ENCODE data around the gene USP13.
"Not testable (repeated sequence)": the region's sequence is repeated elsewhere in the genome, so short reads cannot be mapped to it uniquely, and the experiment has no call there.

The USP13 gene

DNA sequence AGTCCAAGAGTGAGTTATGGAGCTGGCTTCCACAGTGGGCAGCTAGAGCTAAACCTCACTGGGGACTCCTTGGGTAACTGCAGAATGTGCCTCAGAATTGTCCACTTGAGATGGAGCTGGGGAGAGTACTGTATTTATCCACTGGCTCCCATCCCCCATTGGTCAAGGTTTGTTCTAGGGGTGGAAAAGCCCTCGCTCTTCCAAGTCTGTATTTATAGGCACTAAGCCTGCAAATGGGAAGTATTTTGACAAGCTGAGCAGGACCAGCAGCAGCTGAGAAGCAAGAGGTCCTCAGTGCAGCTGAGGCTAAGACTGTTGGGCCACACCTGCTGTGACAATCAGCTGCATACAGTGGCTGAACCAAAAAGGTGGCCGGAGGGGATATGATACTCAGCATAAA is 5.8 kb downstream of the USP13 start:
- no peak for DNase-seq

DNA sequence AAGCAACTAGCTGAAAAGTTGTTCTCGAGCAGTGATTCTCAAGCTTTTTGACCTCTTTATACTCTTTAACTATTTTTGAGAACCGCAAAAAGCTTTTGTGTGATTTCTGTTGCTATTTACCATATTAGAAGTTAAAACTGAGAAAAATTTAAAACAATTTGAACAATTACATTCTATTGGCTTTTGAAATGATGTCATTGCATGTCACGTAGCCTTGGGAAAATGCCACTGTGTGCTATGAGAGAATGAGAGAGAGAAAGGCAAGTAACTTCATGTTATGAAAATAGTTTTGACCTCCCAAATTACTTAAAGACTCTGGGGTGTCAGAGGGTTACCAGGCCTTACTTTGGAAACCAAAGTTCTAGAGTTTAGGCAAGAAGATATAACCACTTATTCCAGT is 8.0 kb downstream of the USP13 start:
- DNase-seq, result no peak

DNA sequence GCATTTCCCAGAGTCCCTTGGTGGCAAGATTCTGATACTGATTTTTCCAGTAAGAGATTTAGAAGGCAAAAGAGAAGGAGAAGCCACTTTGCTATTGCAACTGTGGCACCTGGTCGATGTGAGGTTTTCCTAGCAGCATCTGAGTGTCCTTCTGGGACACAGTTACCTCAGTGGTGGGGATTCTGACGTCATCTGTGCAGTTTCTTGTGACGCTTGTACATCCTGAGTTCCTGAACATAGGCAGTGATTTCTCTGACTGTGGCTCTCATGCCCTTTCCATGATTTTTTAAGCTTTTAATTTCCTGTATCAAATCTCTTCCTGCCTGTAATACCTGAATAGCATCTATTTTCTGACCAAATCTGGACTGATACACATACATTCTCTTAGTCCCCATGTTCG is 8.9 kb downstream of the USP13 start:
- DNase-seq, result no peak

DNA sequence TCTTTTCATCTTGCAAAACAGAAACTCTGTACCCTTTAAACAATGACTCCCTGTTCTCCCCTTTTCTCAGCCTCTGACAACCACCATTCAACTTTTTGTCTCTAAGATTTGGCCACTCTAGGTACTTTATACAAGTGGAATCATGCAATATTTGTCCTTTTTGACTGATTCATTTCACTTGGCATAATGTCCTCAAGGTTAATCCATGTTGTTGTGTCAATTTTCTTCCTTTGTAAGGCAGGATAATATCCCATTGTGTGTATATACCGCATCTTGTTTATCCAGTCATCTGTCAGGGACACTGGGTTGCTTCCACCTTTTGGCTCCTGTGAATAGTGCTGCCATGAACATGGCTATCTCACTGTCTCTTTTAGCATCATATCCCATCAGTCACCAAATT is 10.3 kb downstream of the USP13 start:
- no peak for DNase-seq

DNA sequence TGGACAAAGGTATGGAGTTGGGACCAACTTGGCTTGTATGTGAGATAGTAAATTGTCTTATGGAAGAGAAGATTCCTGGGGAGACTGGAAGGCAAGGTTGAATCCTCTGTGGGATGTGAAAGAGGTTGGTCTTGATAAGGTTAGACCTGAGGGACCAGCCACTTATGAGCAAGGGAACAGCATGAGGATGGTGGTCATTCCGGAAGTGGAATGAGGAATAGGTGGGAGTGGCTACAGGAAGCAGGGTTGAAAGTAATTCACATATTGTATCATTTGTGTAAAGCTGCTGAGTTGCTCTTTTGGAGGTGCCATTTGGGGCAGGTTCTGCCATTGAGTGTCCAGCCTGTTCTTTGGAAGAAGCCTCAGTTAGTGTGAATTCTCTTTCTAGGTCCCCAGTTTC is 13.2 kb downstream of the USP13 start:
- DNase-seq, result no peak

DNA sequence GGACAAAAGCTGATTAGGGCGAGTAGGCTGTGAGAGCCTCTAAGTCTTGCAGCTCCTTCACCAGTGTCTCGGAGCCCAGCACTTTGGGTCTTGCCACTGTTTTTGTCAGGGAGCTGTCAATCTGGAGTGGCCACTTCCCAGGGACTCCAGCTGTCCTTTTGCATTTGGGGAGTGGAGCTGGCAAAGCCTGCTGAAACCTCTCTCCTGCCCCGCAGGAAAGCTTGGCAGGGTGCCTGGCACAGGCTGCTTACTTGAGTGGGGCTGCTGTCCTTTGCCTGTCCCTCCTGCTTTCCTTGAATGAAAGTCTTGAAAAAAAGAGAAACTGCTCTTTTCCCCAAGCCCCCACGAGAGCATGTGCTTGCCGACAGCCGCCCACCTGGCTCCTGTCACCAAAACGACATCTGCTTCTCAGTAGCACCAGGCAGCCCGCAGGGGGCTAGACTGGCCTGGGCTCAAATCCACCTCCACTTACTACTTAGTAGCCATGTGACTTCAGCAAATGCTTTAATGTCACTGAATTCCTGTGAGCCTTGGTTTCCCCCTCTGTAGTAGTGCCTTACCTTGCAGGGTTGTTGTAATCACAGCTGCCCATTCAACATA is 13.7 kb downstream of the USP13 start:
- no peak for DNase-seq

DNA sequence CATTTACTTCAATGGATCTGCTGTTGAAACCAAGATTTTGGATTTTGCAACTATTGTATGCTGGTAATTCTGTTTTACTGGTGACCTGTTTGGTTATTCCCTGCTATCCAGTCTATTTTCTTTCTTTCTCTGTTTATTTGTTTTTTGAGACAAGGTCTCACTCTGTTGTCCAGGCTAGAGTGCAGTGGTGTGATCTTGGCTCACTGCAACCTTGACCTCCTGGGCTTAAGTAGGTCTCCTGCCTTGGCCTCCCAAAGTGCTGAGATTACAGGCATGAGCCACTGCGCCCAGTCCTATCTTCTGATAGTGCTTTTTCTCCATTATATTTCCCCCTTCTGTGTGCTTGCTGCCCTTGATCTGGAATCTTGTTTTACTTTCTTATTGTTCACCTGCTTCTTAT is 15.6 kb downstream of the USP13 start:
- DNase-seq, result no peak

DNA sequence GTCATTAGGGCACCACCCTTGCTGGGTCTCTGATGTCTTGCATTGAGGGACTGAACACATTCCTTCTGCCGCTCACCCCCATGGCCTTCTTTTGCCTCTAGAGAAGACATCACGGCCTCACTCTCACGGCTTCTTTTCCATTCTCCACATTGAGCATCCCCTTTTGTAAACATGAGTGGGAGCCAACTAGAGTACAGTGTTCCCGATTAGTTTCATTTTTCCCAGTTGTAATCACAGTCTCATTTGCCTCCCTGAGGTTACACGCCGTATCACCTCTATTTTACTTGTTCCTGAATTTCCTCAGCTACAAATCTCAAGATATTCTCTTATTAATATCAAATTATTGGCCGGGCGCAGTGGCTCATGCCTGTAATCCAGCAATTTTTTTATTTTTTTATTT is 17.5 kb downstream of the USP13 start:
- DNase-seq, result no peak

DNA sequence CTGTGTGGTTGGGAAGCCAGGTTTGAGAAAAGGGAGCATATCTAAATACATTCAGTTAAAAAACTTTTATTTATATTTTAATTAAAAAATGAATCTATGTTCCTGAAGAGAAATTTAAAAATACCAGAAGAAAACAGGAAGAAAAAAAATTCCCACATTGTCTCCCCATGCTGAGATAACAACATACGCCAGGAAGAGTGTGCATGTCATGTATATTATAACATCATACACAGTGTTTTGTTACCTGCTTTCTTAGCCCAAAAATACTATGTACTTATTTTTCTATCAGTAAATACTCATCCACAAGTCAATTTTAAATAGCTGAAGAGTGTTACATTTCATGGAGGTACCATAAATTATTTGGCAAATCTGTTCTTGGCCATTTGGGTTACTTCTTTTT is 18.5 kb downstream of the USP13 start:
- no peak for DNase-seq

DNA sequence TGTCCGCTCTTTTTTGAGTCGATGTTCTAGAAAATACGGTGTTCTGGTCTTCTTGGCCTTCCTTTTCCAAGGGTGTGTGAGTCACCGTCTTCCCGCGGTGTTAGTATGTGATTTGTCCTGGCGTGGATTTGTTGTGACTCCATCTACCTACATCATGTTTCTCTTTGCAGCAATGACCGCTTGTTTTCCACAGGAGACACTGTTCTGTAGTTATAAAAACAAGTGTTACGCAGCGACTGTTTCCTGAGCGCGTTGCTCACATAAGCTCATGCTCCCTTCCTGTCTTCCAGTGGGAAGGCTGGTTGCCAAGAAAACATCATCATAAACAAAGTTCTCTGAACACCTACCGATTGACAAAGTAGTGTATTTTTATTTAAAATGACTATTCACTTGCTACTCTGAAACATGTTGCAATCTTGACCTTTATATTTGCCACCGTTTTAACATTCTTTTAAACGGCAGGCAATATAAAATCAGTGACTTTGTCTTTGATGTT is 19.0 kb downstream of the USP13 start:
- DNase-seq, result no peak

DNA sequence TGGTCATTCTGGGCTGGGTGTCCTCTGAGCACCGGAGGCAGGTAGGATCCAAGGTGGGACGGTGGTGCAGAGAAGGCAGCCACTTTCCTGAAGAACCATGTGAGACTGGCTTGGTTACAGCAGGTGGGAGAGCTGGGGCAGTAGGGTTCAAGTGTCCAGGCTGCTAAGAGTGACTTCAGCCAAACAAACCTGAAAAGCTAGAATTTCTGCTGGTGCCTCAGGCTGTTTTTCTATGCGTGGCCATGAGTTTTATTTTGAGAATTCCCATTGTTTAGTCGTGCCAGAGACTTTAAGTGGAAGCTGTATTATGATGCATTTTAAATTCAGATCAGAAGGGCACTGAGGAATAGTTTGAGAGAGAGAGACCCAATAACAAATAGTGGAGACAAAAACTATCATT is 20.1 kb downstream of the USP13 start:
- no peak for DNase-seq

DNA sequence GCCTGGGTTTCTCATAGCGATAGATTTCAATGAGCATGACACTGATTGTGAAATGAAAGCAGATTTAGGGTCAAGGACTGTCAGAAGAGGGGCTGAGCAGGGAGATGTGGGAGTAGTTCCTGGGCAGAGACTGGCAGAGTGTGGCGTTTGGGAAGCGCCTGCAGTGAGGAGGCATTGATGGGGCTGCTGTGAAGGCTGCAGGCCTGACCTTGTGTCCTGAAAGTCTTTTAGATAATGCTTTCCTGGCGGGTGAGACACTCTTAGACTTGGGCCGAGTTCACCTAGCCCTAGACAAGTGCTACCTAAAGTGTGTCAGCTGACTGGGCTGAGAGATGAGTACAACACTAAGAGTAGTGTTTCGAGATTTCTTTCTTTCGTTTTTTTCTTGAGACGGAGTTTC is 20.7 kb downstream of the USP13 start:
- no peak for DNase-seq

DNA sequence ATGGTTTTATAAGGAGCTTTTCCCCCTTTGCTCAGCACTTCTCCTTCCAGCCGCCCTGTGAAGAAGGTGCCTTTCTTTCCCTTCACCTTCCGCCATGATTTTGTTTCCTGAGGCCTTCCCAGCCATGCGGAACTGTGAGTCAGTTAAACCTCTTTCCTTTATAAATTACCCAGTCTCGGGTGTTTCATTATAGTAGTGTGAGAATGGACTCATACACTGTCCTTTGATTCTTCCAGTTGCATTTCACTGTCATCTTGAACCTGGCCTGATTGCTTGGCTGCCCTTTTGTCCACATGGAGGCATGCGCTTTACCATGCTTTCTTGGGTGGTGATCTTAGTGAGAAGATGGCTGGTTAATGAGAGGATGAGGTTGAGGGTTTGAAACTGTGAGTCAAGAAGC is 23.2 kb downstream of the USP13 start:
- no peak for DNase-seq

DNA sequence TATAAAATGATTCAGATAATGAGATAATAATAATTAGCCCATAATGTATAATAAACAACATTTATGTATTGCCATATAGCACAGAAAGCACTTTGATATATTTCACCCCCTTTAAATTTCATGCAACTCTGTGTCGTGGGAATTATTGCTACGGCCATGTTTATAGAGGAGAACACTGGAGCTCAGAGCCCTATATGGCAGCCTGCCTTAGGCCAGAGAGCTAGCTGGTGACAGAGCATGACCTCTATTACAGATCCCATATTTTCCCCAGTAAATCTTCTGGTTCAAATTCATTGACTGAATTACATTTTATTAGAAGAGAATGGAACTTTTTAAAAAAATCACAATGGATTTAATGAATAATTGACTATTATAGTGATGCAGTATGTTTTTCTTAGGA is 25.0 kb downstream of the USP13 start:
- no peak for DNase-seq

DNA sequence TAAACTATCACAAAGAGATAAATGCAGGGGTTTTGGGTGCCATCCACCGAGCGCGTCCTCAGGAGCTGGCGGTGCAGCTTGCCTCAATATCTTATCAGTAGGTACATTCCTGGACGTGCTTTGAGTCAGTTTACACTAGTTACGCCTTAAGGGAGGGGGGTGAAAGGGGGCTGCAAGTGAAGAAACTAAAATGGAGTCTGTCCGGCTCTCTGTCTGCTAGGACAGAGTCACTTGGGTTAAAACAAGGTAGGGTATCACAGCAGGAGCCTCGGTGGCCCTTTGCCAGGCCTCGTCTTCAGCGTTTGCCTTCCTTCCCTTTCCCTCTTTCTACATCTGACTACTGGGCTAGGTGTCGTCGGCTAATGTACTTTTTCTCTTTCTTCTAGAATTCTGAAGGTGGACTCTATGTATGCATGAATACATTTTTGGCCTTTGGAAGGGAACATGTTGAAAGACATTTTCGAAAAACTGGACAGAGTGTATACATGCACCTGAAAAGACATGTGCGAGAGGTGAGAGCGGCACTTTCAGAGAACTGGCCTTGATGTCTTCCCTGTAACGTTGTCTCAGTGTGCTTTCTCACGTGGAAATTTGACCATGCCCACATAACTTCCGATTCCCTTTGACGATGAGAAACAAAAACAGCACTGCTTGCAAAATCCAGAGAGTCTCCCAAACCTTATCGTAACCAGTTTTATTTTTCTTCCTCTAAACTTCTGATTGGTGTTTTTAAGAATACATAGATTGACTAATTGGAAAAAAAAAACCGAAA is 28.8 kb downstream of the USP13 start:
- DNase-seq, result no peak

DNA sequence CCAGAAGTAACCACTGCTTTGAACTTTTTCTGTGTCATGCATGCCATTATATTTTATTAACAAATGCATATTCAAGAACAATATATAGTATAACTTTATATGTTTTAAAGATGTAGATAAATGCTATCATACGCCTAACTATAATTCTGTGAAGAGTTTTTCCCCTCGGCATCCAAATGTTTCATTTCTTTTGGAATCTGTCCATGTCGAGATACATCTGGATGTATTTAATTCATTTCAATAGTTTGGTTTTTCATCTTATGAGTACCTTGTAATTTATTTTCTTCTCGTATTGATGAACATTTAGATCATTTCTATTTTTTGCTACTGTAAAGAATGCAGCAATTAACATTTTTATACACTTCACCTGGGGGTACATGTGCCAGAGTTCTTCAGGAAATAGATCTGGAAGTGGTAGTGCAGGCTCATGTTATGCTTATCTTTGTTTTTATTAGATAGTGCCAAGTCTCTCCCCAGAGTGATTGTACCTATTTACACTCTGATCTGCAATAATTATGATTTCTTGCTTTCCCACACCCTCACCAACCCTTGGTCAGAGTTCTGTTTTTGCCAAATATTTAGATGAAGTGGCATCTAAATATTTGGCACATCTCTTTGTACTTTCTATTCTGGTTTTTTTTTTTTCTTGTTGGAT is 29.7 kb downstream of the USP13 start:
- DNase-seq, result no peak

DNA sequence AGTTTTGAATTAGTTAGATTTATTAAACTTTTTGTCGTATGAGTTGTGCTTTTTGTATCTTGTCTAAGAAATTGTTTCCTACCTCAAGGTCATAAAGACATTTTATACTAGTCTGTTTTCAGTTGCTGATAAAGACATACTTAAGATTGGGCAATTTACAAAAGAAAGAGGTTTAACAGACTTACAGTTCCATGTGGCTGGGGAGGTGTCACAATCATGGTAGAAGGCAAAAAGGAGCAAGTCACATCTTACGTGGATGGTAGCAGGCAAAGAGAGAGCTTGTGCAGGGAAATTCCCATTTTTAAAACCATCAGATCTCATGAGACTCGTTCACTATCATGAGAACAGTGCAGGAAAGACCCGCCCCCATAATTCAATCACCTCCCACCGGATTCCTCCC is 30.4 kb downstream of the USP13 start:
- not testable (repeated sequence) for DNase-seq

DNA sequence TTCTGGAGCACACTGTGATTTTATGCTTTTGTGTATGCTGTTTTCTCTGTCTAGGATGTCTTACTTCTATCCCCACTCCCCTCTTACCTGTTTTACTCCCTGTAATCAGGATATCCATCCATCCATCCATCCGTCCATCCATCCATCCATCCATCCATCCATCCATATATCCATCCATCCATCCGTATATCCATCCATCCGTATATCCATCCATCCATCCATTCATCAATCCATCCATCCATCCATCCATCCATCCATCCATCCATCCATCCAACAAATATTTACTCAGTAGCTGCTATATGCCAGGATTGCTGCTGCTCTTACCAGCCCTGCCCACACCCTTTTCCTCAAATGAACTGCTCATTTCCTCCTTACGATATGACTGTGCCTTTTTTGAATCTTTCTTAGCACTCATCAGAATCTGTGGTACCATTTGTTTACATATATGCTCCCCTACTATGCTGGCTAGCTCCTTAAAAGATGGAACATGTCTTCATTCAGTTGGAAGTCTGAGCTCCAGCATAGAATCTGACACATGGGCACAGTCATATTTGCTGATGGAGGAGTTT is 35.2 kb downstream of the USP13 start:
- DNase-seq, result no peak

DNA sequence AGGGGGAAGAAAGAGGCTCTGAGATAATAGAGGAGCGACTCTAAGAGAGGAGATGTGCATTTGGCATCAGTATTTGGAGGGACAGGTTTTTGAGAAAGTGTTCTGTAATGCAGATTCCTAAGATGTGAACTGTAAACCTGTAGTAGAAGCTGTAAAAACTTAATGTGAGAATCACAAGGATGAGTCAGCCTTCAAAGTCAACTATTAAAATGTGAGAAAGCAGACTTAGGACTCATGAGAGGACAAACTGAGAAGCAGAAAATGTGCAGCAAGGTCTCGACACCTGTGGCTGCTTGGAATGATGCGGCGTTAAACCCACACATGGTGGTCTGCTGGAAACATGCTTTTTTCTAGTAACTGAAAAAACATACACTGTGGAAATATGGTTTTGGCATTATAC is 36.0 kb downstream of the USP13 start:
- no peak for DNase-seq

DNA sequence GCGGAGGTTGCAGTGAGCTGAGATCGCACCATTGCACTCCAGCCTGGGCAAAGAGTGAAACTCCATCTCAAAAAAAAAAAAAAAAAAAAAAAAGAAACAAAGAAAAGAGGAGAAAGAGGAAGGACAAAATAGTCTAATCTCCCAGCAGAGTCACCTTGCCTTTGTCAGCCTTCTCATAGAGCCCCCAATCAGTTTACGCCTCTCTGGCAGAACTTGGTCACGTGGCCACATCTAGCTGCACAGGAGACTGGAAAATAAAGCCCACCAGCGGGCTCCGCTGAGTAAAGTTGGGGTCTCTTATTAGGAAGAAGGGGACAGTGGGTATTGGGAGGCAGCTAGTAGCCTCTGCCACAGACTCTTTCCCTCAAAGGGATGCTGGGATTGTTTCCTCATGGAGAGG is 41.9 kb downstream of the USP13 start:
- DNase-seq, result no peak

DNA sequence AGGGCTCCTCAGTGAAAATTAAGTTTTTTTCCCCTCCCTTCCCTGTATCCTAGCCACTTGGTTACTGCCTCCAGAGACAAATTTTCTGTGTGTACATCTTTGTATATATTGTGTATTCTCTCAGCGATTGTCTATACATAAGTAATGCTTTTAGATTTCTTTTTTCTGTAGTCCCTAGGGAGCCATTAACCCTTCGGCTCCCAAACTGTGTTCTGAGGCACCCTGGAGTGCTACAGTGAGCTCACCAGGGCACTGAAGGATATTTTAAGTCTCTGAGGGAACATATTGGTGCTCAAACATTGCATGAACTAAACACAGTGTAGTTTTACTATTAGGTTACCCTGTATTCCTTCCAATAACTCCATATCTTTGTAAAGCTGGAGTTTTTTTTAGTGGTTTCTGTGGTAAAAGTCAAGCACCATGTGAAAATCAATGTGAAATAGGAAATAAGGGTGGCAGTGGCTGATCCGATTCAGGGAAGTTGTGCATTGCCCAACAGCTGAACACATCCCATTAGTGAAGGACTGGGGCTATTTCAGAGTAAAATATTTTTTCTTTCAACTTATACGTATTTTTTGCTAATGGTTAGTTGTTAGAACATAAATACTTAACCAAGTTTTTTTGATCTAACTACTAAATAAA is 43.0 kb downstream of the USP13 start:
- DNase-seq, result no peak

DNA sequence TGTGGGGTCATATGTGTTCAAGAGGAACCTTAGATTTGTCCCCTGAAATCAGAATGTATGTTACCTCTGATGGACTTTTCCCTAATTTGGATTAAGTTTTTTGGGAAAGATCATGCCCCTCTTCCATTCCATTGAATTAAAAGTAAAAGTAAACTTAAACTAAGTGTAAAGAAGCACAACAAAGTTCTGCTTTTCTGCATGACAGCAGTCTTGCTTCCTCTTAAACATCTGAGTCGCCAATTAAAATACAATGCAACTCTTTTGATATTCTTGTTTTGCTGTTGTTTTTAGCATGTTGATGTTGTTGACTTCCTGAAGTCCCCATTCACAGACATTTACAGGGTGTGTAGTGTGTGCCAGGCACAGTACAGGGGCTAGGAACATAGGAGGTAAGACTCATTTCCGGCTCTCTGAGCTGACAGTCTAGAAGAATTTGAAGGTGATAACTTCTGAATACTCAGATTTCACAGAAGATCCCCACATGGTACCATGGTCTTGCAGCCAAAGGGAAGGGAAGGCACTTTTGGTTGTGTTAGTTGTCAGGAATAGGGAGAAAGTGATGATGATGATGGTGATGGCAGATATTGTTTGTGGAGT is 45.0 kb downstream of the USP13 start:
- DNase-seq, result no peak

DNA sequence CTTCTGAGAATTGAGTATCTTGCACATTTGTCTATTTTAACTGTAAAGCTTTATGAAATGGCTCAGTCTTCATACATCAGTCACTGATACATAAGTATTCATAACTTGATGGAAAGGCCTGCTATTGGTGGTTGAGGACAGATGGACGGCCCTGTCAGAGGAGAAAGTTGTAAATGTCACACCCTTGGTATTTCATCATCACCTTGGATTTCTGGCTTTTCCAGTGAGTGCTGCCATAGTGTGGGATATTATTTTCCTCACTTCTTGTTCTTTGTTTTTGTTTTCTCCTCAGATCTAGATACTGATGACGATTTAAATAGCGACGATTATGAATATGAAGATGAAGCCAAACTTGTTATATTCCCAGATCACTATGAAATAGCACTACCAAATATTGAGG is 47.9 kb downstream of the USP13 start:
- DNase-seq, result no peak

Measured in NCI-H1436 treated with DMSO at 0.1 percent for 48 hours (cell line).